Measurements from ENCODE around the gene WWOX. TPM values are rescaled to one million over a fixed set of nuclear protein-coding genes. Genes with fewer than 3 reads are reported as not detected.

Gene WWOX
- total and polyA plus RNA-seq, 10 donors = 5.9 to 90.3 (median 26.4) TPM

DNA sequence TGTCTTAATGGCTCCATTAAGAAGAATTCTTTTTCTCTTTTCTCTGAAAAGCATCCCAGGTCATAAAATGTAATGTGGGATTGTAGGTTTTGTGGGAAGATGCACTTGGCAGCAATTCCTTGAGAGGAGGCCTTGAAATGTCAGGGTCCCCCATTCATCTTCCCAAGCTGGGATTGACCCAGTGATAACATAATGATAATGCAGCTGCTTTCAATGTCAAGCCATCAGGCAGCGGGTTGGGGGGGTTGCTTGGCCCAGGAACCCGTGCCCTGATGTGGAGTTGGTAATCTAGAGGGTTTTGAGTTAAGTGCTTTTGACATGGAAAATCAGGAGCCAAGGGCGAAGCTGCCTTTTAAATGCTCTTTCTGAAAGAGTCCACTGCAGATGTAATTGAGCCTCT, 484.0 kb downstream of the WWOX start:
- Histone ChIP-seq H3K36me3 (no peaks in the 10 kb centered on the region), H3K27ac (no peak overlapping the region), H3K27me3 (replicated peaks in 1 of 7) (no peaks in the 10 kb centered on the region), H3K4me3 (no peak overlapping the region), H3K9me3 (no peaks in the 10 kb centered on the region), H3K4me1 (peaks cover 0 to 2% (median 0%) of the 10 kb centered on the region in 6 donors)
- no peak for DNase-seq
- intact Hi-C loops (cut with DNase I; ENCODE audit: low total_unique reads) = no loop called here
- TF ChIP-seq, protein P1, sequence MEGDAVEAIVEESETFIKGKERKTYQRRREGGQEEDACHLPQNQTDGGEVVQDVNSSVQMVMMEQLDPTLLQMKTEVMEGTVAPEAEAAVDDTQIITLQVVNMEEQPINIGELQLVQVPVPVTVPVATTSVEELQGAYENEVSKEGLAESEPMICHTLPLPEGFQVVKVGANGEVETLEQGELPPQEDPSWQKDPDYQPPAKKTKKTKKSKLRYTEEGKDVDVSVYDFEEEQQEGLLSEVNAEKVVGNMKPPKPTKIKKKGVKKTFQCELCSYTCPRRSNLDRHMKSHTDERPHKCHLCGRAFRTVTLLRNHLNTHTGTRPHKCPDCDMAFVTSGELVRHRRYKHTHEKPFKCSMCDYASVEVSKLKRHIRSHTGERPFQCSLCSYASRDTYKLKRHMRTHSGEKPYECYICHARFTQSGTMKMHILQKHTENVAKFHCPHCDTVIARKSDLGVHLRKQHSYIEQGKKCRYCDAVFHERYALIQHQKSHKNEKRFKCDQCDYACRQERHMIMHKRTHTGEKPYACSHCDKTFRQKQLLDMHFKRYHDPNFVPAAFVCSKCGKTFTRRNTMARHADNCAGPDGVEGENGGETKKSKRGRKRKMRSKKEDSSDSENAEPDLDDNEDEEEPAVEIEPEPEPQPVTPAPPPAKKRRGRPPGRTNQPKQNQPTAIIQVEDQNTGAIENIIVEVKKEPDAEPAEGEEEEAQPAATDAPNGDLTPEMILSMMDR (IDR thresholded peaks at IDR 0.05 in 8 of 11, conservative IDR thresholded peaks at IDR 0.05 in 3 of 11) = no peak
- TF ChIP-seq POLR2AphosphoS5 (IDR thresholded peaks at IDR 0.05) (no peak), POLR2A (IDR thresholded peaks at IDR 0.05) (no peak)
- WGBS, 5 donors = 73 to 89% (median 81%) methylated on average over 3 of the region's 3 CpGs

- DNase-seq = no peak
- WGBS, 5 donors = 88 to 92% (median 90%) methylated on average over 10 of the region's 10 CpGs
- peaks cover 0 to 2% (median 0%) of the 10 kb centered on the region in 6 donors for H3K4me1 ChIP-seq
- H3K27me3 ChIP-seq (replicated peaks in 1 of 7) = no peaks in the 10 kb centered on the region
- H3K27ac ChIP-seq = no peak overlapping the region
- TF ChIP-seq POLR2AphosphoS5 (IDR thresholded peaks at IDR 0.05) (no peak), POLR2A (IDR thresholded peaks at IDR 0.05) (no peak)
- TF ChIP-seq, protein P1 (IDR thresholded peaks at IDR 0.05 in 8 of 11, conservative IDR thresholded peaks at IDR 0.05 in 3 of 11) = no peak
- no peak overlapping the region for H3K4me3 ChIP-seq
- H3K9me3 ChIP-seq = no peaks in the 10 kb centered on the region
- H3K36me3 ChIP-seq = no peaks in the 10 kb centered on the region
- intact Hi-C loops (cut with DNase I; ENCODE audit: low total_unique reads) = no loop called here
These were observed 484.9 kb downstream of the WWOX start for GRCh38 chr16:78584213-78584860.

- Histone ChIP-seq H3K9me3 (no peaks in the 10 kb centered on the region), H3K36me3 (no peaks in the 10 kb centered on the region), H3K27me3 (replicated peaks in 1 of 7) (no peaks in the 10 kb centered on the region), H3K4me3 (no peak overlapping the region), H3K27ac (no peak overlapping the region), H3K4me1 (peaks cover 0 to 2% (median 0%) of the 10 kb centered on the region in 6 donors)
- WGBS, 5 donors = 89 to 97% (median 94%) methylated on average over 7 to 8 of the region's 8 CpGs
- DNase-seq = no peak
- intact Hi-C loops (cut with DNase I; ENCODE audit: low total_unique reads) = no loop called here
- TF ChIP-seq, protein P1 (IDR thresholded peaks at IDR 0.05 in 8 of 11, conservative IDR thresholded peaks at IDR 0.05 in 3 of 11) = no peak
- TF ChIP-seq POLR2AphosphoS5 (IDR thresholded peaks at IDR 0.05) = no peak
- TF ChIP-seq POLR2A (IDR thresholded peaks at IDR 0.05) = no peak
These were observed 485.5 kb downstream of the WWOX start for GRCh38 chr16:78584991-78585390.

GRCh38 chr16:78589331-78589730, 489.9 kb downstream of the WWOX start:
- intact Hi-C loops (cut with DNase I; ENCODE audit: low total_unique reads) = no loop called here
- no peaks in the 10 kb centered on the region for H3K36me3 ChIP-seq
- no peaks in the 10 kb centered on the region for H3K9me3 ChIP-seq
- 88 to 98% (median 93%) methylated on average over 3 of the region's 3 CpGs for WGBS, 5 donors
- peaks cover 0 to 2% (median 0%) of the 10 kb centered on the region in 6 donors for H3K4me1 ChIP-seq
- DNase-seq = no peak
- no peak overlapping the region for H3K4me3 ChIP-seq
- H3K27me3 ChIP-seq (replicated peaks in 1 of 7) = no peaks in the 10 kb centered on the region
- no peak overlapping the region for H3K27ac ChIP-seq
- TF ChIP-seq, protein P1 (IDR thresholded peaks at IDR 0.05 in 8 of 11, conservative IDR thresholded peaks at IDR 0.05 in 3 of 11) = no peak
- TF ChIP-seq POLR2A (IDR thresholded peaks at IDR 0.05) (no peak), POLR2AphosphoS5 (IDR thresholded peaks at IDR 0.05) (no peak)
